ENCODE data around the gene PROSER3. TPM values are rescaled to one million over a fixed set of nuclear protein-coding genes. Genes with fewer than 3 reads are reported as not detected.

PROSER3 gene
- total RNA-seq, 1 donor from 2014 or later = 46.6 TPM

DNA sequence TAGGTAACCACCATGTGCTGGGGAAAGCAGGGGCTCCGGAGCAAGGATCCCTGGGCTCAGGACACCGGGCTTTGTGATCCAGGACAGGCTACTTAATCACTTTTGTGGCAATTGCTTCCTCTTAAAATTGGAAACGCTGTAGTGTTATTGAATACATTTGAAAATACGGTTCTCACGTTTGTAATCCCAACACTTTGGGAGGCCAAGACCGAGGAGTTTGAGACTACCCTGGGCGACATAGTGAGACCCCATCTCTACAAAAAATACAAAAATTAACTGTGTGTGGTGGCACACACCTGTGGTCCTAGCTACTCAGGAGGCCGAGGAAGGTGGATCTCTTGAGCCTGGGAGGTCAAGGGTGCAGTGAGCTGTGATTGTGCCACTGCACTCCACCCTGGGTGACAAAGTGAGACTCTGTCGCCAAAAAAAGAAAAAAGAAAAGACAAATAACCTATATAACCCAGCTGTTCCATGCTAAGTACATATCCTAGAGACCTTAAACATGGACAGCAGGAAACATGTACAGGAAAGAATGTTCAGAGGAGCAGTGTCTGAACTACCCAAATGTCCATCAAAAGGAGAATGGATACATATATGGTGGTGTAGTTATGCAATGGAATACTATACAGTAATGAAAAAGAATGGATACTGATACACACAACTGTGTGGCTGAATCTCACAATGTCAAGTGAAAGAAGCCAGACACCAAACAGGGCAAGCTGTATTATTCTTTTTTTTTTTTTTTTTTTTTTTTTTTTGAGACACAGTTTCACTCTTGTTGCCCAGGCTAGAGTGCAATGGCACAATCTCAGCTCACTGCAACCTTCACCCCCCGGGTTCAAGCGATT, 55.3 kb downstream of the PROSER3 start:
- DNase-seq (ENCODE audit: low spot score in 2 of 2, unreplicated experiment in 2 of 2) = no peak
- Mint-ChIP-seq H3K27ac (no peak overlapping the region), H3K27me3 (ENCODE audit: low read depth) (peaks cover 44% of the 10 kb centered on the region), H3K9me3 (no peaks in the 10 kb centered on the region), H3K36me3 (no peaks in the 10 kb centered on the region), H3K4me1 (no peaks in the 10 kb centered on the region), H3K4me3 (no peak overlapping the region)
- TF ChIP-seq, protein P1, sequence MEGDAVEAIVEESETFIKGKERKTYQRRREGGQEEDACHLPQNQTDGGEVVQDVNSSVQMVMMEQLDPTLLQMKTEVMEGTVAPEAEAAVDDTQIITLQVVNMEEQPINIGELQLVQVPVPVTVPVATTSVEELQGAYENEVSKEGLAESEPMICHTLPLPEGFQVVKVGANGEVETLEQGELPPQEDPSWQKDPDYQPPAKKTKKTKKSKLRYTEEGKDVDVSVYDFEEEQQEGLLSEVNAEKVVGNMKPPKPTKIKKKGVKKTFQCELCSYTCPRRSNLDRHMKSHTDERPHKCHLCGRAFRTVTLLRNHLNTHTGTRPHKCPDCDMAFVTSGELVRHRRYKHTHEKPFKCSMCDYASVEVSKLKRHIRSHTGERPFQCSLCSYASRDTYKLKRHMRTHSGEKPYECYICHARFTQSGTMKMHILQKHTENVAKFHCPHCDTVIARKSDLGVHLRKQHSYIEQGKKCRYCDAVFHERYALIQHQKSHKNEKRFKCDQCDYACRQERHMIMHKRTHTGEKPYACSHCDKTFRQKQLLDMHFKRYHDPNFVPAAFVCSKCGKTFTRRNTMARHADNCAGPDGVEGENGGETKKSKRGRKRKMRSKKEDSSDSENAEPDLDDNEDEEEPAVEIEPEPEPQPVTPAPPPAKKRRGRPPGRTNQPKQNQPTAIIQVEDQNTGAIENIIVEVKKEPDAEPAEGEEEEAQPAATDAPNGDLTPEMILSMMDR (IDR thresholded peaks at IDR 0.05; ENCODE audit: unreplicated experiment) = no peak

DNA sequence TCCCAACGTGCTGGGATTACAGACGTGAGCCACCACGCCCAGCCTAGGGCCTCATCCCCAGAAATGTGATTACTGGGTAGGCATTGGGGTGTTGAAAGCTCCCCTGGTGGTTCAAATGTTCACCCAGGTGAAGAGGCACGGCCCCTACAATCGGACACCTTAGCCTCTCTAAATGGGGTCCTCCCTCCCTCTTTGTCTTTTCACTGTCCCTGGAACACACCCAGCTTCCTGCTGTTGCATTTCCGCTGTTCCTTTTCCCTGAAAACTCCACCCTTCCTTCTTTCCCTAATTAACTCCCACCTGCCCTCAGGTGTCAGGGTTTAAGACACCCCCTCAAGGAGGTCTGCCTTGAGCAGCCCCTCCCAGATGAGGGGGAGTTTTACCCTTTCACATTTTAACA, 58.3 kb downstream of the PROSER3 start:
- Mint-ChIP-seq H3K27me3 (ENCODE audit: low read depth) (peaks cover 45% of the 10 kb centered on the region), H3K36me3 (no peaks in the 10 kb centered on the region), H3K9me3 (no peaks in the 10 kb centered on the region), H3K4me3 (no peak overlapping the region), H3K27ac (no peak overlapping the region), H3K4me1 (no peaks in the 10 kb centered on the region)
- no peak for DNase-seq (ENCODE audit: low spot score in 2 of 2, unreplicated experiment in 2 of 2)
- TF ChIP-seq, protein P1 (IDR thresholded peaks at IDR 0.05; ENCODE audit: unreplicated experiment) = no peak

- no peak overlapping the region for H3K27ac Mint-ChIP-seq
Measured at GRCh38 chr19:35816846-35817245, 58.9 kb downstream of the PROSER3 start.

GRCh38 chr19:35818445-35818844, 60.5 kb downstream of the PROSER3 start:
- H3K4me3 Mint-ChIP-seq = no peak overlapping the region
- DNase-seq (ENCODE audit: low spot score in 2 of 2, unreplicated experiment in 2 of 2) = no peak
- H3K36me3 Mint-ChIP-seq = no peaks in the 10 kb centered on the region
- no peak overlapping the region for H3K27ac Mint-ChIP-seq
- no peaks in the 10 kb centered on the region for H3K4me1 Mint-ChIP-seq
- peaks cover 42% of the 10 kb centered on the region for H3K27me3 Mint-ChIP-seq (ENCODE audit: low read depth)
- H3K9me3 Mint-ChIP-seq = no peaks in the 10 kb centered on the region
- TF ChIP-seq, protein P1 (IDR thresholded peaks at IDR 0.05; ENCODE audit: unreplicated experiment) = no peak

More at GRCh38 chr19:35816846-35817245, 58.9 kb downstream of the PROSER3 start:
- TF ChIP-seq, protein P1 (IDR thresholded peaks at IDR 0.05; ENCODE audit: unreplicated experiment) = no peak
- no peak for DNase-seq (ENCODE audit: low spot score in 2 of 2, unreplicated experiment in 2 of 2)
- H3K4me3 Mint-ChIP-seq = no peak overlapping the region
- no peaks in the 10 kb centered on the region for H3K9me3 Mint-ChIP-seq
- H3K27me3 Mint-ChIP-seq (ENCODE audit: low read depth) = peaks cover 41% of the 10 kb centered on the region
- no peaks in the 10 kb centered on the region for H3K36me3 Mint-ChIP-seq
- no peaks in the 10 kb centered on the region for H3K4me1 Mint-ChIP-seq

Other genes starting within 250 kb of the PROSER3 start
- 161 to 172 TPM (median 171 TPM) in 3 replicates for gene DMKN, start 244.5 kb upstream of the PROSER3 start, total RNA-seq
- gene SBSN, start 229.9 kb upstream of the PROSER3 start, total RNA-seq = 0.32 to 0.49 TPM (median 0.47 TPM) in 3 replicates
- not detected in 3 replicates for gene GAPDHS, start 224.7 kb upstream of the PROSER3 start, total RNA-seq
- gene TMEM147, start 212.6 kb upstream of the PROSER3 start, total RNA-seq = 82.2 to 82.7 TPM (median 82.3 TPM) in 3 replicates
- 0.11 to 0.22 TPM (median 0.16 TPM) in 3 replicates for gene ATP4A, start 194.5 kb upstream of the PROSER3 start, total RNA-seq
- gene PMIS2, start 172.0 kb upstream of the PROSER3 start, total RNA-seq = not detected in 3 replicates
- gene HAUS5, start 145.4 kb upstream of the PROSER3 start, total RNA-seq = 28.7 to 33.8 TPM (median 29.0 TPM) in 3 replicates
- 63.7 to 70.6 TPM (median 66.4 TPM) in 3 replicates for gene RBM42, start 129.1 kb upstream of the PROSER3 start, total RNA-seq
- gene ETV2, start 116.4 kb upstream of the PROSER3 start, total RNA-seq = 1.4 to 2.1 TPM (median 1.5 TPM) in 3 replicates
- gene COX6B1, start 109.9 kb upstream of the PROSER3 start, total RNA-seq = 273 to 293 TPM (median 284 TPM) in 3 replicates
- 1.8 to 2.3 TPM (median 2.0 TPM) in 3 replicates for gene UPK1A, start 91.7 kb upstream of the PROSER3 start, total RNA-seq
- not detected in 3 replicates for gene ZBTB32, start 53.6 kb upstream of the PROSER3 start, total RNA-seq
- gene KMT2B, start 40.2 kb upstream of the PROSER3 start, total RNA-seq = 60.6 to 62.7 TPM (median 61.8 TPM) in 3 replicates
- gene IGFLR1, start 15.7 kb upstream of the PROSER3 start, total RNA-seq = 2.7 to 3.2 TPM (median 2.8 TPM) in 3 replicates
- gene U2AF1L4, start 12.8 kb upstream of the PROSER3 start, total RNA-seq = 39.4 to 42.5 TPM (median 42.4 TPM) in 3 replicates
- gene PSENEN, start 12.5 kb upstream of the PROSER3 start, total RNA-seq = 45.2 to 54.9 TPM (median 45.7 TPM) in 3 replicates
- 11.8 to 12.9 TPM (median 12.0 TPM) in 3 replicates for gene LIN37, start 9.6 kb upstream of the PROSER3 start, total RNA-seq
- gene HSPB6, start 1.1 kb upstream of the PROSER3 start, total RNA-seq = 18.8 to 21.7 TPM (median 20.3 TPM) in 3 replicates
- gene ARHGAP33, start 17.4 kb downstream of the PROSER3 start, total RNA-seq = 74.0 to 79.9 TPM (median 75.4 TPM) in 3 replicates
- not detected in 3 replicates for gene PRODH2, start 54.7 kb downstream of the PROSER3 start, total RNA-seq
- gene NPHS1, start 94.3 kb downstream of the PROSER3 start, total RNA-seq = 0.23 to 0.72 TPM (median 0.51 TPM) in 3 replicates
- gene KIRREL2, start 98.7 kb downstream of the PROSER3 start, total RNA-seq = 1.4 TPM in 3 replicates
- gene APLP1, start 110.4 kb downstream of the PROSER3 start, total RNA-seq = 137 to 151 TPM (median 146 TPM) in 3 replicates
- 16.3 to 18.9 TPM (median 17.1 TPM) in 3 replicates for gene NFKBID, start 142.4 kb downstream of the PROSER3 start, total RNA-seq
- 0.62 to 1.4 TPM (median 0.92 TPM) in 3 replicates for gene HCST, start 144.4 kb downstream of the PROSER3 start, total RNA-seq
- not detected in 3 replicates for gene TYROBP, start 150.1 kb downstream of the PROSER3 start, total RNA-seq
- 25.7 to 28.5 TPM (median 27.5 TPM) in 3 replicates for gene LRFN3, start 178.2 kb downstream of the PROSER3 start, total RNA-seq
- 10.6 to 12.4 TPM (median 12.0 TPM) in 3 replicates for gene SDHAF1, start 237.0 kb downstream of the PROSER3 start, total RNA-seq

All from mesothelial cell of epicardium (in vitro differentiated cells).